GM21825 (cell line): Measurements from ENCODE around the gene SLC29A1.
A peak's percentile ranks its signal among the peaks of the same experiment; 100 is the strongest.

Experiments
- ATAC-seq: cut with Tn5 transposase; IDR thresholded peaks from one replicate; pipeline ENCODE4 v1.9.1; 2021; ENCODE audit warnings: mild to moderate bottlenecking, moderate library complexity; ENCODE audit not compliant: unreplicated experiment

The SLC29A1 gene

GRCh38 chr6:44234101-44235025 is 11.0 kb downstream of the SLC29A1 start:
- no peak for ATAC-seq

GRCh38 chr6:44235269-44235668 is 11.9 kb downstream of the SLC29A1 start:
- no peak for ATAC-seq

GRCh38 chr6:44235891-44236516 is 12.6 kb downstream of the SLC29A1 start:
- no peak for ATAC-seq

- peak; percentile 51 for ATAC-seq
Measured at GRCh38 chr6:44237021-44237812, 13.8 kb downstream of the SLC29A1 start.

- peak; percentile 79 for ATAC-seq
Measured at GRCh38 chr6:44237813-44238433, 14.5 kb downstream of the SLC29A1 start.

- ATAC-seq: no peak
Measured at GRCh38 chr6:44238687-44239350, 15.4 kb downstream of the SLC29A1 start.

GRCh38 chr6:44243345-44243744 is 19.9 kb downstream of the SLC29A1 start:
- no peak for ATAC-seq

GRCh38 chr6:44245391-44245911 is 22.1 kb downstream of the SLC29A1 start:
- ATAC-seq: no peak

GRCh38 chr6:44245912-44246662 is 22.7 kb downstream of the SLC29A1 start:
- ATAC-seq: peak; percentile 46

- ATAC-seq: peak; percentile 58
Measured at GRCh38 chr6:44246663-44247337, 23.4 kb downstream of the SLC29A1 start, which contains the start of gene HSP90AB1. Gene HSP90AB1 (plus strand): TSS chr6:44247101. CDS start chr6:44248630, 1,529 bp downstream.

- peak; percentile 29 for ATAC-seq
Measured at GRCh38 chr6:44247338-44248302, 24.2 kb downstream of the SLC29A1 start.

- no peak for ATAC-seq
Measured at GRCh38 chr6:44248579-44248978, 25.2 kb downstream of the SLC29A1 start.

- no peak for ATAC-seq
Measured at GRCh38 chr6:44249082-44249748, 25.8 kb downstream of the SLC29A1 start.

- no peak for ATAC-seq
Measured at GRCh38 chr6:44250067-44250717, 26.8 kb downstream of the SLC29A1 start.

GRCh38 chr6:44250718-44251123 is 27.3 kb downstream of the SLC29A1 start:
- ATAC-seq: no peak
